ENCODE measurements around the gene CCDC171.

DNA sequence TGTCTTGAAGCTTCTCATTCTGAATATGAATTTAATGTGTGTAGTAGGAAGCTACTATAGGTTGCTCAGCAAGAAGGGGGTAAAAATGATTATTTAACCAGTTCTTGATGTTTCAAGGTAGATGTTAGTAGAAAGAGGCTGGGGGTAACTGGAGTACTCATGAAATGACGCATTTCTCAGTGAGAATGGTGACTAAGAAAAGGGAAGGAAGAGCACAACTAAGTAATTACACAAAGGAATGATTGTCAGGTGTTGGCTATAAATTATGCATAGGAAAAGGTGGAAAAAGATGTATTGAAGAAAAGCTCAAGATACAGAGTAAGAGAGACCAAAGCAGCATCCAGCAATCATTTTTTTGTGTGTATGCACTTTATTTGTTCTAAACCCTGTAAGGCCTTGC lies 40.6 kb upstream of the CCDC171 start:
- TF ChIP-seq TAF1 (IDR thresholded peaks at IDR 0.05; ENCODE audit: low read depth) (no peak), EP300 (IDR thresholded peaks at IDR 0.05; ENCODE audit: borderline replicate concordance) (no peak), TCF12 (IDR thresholded peaks at IDR 0.05; ENCODE audit: low read depth) (no peak), YY1 (IDR thresholded peaks at IDR 0.05; ENCODE audit: low read depth) (no peak), CEBPB (IDR thresholded peaks at IDR 0.05) (no peak), REST (IDR thresholded peaks at IDR 0.05; ENCODE audit: low read depth) (no peak), EGR1 (IDR thresholded peaks at IDR 0.05) (no peak), MAX (IDR thresholded peaks at IDR 0.05) (no peak), ZBTB7A (IDR thresholded peaks at IDR 0.05; ENCODE audit: low read depth) (no peak), FOXM1 (IDR thresholded peaks at IDR 0.05; ENCODE audit: borderline replicate concordance, low read depth) (no peak), TEAD4 (IDR thresholded peaks at IDR 0.05) (no peak)
